ENCODE data around the gene HAND2. TPM values are rescaled to one million over a fixed set of nuclear protein-coding genes. Genes with fewer than 3 reads are reported as not detected.

HAND2 gene
- total and polyA plus RNA-seq, 2 of the 8 experiments (the other 6 are each of a cell fraction or from before 2014, with no cell fraction given): 0.05 TPM; not detected in 1

DNA sequence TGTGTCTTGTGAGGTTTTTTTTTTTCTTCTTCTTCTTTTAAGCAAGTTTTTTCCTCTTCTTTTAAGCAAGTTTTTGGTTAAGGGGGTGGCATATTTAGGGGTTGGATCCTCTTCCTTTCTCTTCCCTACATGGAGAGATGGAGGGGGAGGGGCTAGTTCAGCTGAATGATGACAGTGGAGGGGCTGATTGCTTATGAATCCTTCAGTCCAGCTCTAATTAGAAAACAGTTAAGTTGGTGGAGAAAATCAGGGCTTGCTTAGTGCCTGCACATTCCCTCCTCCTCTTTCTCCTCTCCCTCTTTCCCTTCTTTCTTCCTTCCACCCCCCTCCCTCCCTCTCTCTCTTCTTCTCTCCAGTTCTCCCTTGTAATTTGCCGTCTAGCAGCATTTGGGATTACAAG lies 4.4 kb upstream of the HAND2 start:
- Histone ChIP-seq H3K79me1 (ENCODE audit: low read depth, low read length) (no peaks in the 10 kb centered on the region), H2BK120ac (replicated peaks; ENCODE audit: low read depth, low read length) (no peak overlapping the region), H3K23ac (ENCODE audit: insufficient read length) (no peak overlapping the region), H2BK15ac (ENCODE audit: low read length) (no peak overlapping the region), H4K91ac (replicated peaks; ENCODE audit: insufficient read length, low read length) (no peak overlapping the region), H3K36me3 (ENCODE audit: control insufficient read depth in 2 of 4, insufficient read depth in 4 of 4, low read length in 3 of 4) (peaks cover 0 to 13% (median 0%) of the 10 kb centered on the region in 4 experiments; a peak in 1 of 8 replicates), H3K14ac (ENCODE audit: insufficient read length) (no peak overlapping the region), H3K79me2 (ENCODE audit: control insufficient read depth in 1 of 2, insufficient read depth in 2 of 2, low read length in 2 of 2) (no peaks in the 10 kb centered on the region), H3K9me3 (ENCODE audit: insufficient read depth in 2 of 2, low read depth in 1 of 2, low read length in 1 of 2) (no peaks in the 10 kb centered on the region), H3K27ac (ENCODE audit: low read depth, low read length) (no peak overlapping the region), H3K4me3 (ENCODE audit: extremely low read depth in 1 of 4, insufficient read depth in 2 of 4, low read depth in 3 of 4, low read length in 4 of 4) (no peak overlapping the region), H3K27me3 (replicated peaks in 1 of 4; ENCODE audit: control insufficient read depth in 3 of 4, extremely low read depth in 1 of 4, insufficient read depth in 3 of 4, low read length in 3 of 4) (peaks cover 97 to 100% (median 99%) of the 10 kb centered on the region in 4 experiments), H3K9ac (replicated peaks in 1 of 4; ENCODE audit: extremely low read depth in 1 of 4, low read depth in 3 of 4, low read length in 3 of 4) (no peak overlapping the region), H3K4ac (replicated peaks; ENCODE audit: insufficient read length, low read depth, low read length) (no peak overlapping the region), H2BK5ac (ENCODE audit: low read depth, low read length) (no peak overlapping the region), H3K23me2 (ENCODE audit: low read depth, low read length) (peaks cover 5% of the 10 kb centered on the region; the same call in 1 of the 2 replicates), H3K4me1 (replicated peaks in 1 of 4; ENCODE audit: control insufficient read depth in 3 of 4, insufficient read depth in 4 of 4, low read length in 3 of 4) (peaks cover 3 to 20% (median 10%) of the 10 kb centered on the region in 4 experiments), H3K56ac (replicated peaks; ENCODE audit: insufficient read length, low read depth, low read length) (no peak overlapping the region), H3K18ac (ENCODE audit: extremely low read depth, low read length) (no peak overlapping the region), H2BK12ac (ENCODE audit: low read depth, low read length) (no peak overlapping the region), H2AK5ac (ENCODE audit: low read depth, low read length) (no peak overlapping the region), H2BK20ac (ENCODE audit: low read length) (no peak overlapping the region), H3K4me2 (ENCODE audit: insufficient read depth in 1 of 2, low read depth in 2 of 2, low read length in 2 of 2) (no peak overlapping the region), H2AFZ (ENCODE audit: low read length) (no peak overlapping the region), H4K20me1 (replicated peaks in 1 of 2; ENCODE audit: control insufficient read depth in 1 of 2, insufficient read depth in 2 of 2, low read length in 2 of 2) (peaks cover 19 to 42% of the 10 kb centered on the region in 2 experiments), H4K8ac (ENCODE audit: extremely low read depth, insufficient read depth, low read length) (no peak overlapping the region), H4K5ac (ENCODE audit: insufficient read length, low read depth, low read length) (no peak overlapping the region)
- CTCF ChIA-PET (ENCODE audit: partially characterized antibody): interaction anchor here (0.6 to 2.7 kb wide), 7 partner anchors 11 to 573 kb away, joined by 3 to 16 read pairs (median 5); no protein-coding TSS in a partner anchor
- FAIRE-seq (no peak), DNase-seq (ENCODE audit: low read depth in 1 of 2, low spot score in 2 of 2) (no peak)
- WGBS, 2 experiments (ENCODE audit: extremely low coverage in 1 of 2, insufficient coverage in 1 of 2, insufficient read length in 1 of 2, insufficient replicate concordance in 2 of 2, low coverage in 1 of 2, low lambda C conversion rate in 2 of 2, missing lambda C conversion rate in 1 of 2): 50% methylated on average over 1 of the region's 1 CpG; no CpG with 5 or more reads in 1 of the 2 experiments
- TF ChIP-seq BACH1 (IDR thresholded peaks at IDR 0.05; ENCODE audit: low read length): no peak
- TF ChIP-seq SAP30 (IDR thresholded peaks at IDR 0.05; ENCODE audit: insufficient read depth, insufficient replicate concordance, low read length): no peak
- no peak for TF ChIP-seq HDAC2 (IDR thresholded peaks at IDR 0.05; ENCODE audit: borderline replicate concordance in 1 of 2, low read depth in 2 of 2, low read length in 2 of 2)
- POLR2A ChIA-PET (ENCODE audit: partially characterized antibody): interaction anchor here (1.2 kb wide), 1 partner anchor 27 kb away, joined by 3 read pairs; no protein-coding TSS in a partner anchor
